Measurements from ENCODE around the gene CACNA2D3.

Gene CACNA2D3

DNA sequence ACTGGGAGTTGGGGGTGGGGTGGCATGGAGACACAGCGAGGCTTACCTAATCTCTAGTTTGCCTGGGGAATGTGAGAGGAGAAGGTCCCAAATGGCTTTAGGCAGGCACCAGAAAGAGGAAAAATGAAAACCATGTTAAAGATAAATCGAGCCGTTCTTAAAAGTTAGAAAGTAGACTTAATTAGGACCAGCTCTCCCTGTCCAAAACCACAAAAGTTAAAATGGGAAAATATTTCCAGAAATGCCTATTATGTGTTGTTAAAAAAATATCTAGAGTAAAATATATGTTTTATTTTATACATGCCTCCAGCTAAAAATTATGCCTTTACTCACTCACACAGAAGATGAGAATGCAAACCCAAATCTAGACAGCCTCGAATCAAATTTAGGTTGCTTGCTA is 755.4 kb downstream of the CACNA2D3 start:
- Histone ChIP-seq H3K36me3 (ENCODE audit: insufficient read depth, low read length) (no peaks in the 10 kb centered on the region), H2AFZ (ENCODE audit: low read depth, low read length) (no peak overlapping the region), H3K4me1 (ENCODE audit: insufficient read depth, low read length) (no peaks in the 10 kb centered on the region), H3K9me3 (ENCODE audit: low read length) (no peaks in the 10 kb centered on the region), H3K4me3 (ENCODE audit: low read length) (no peak overlapping the region), H3K27me3 (ENCODE audit: insufficient read depth, low read length) (no peaks in the 10 kb centered on the region)

- Histone ChIP-seq H2AFZ (ENCODE audit: low read depth, low read length) (no peak overlapping the region), H3K9me3 (ENCODE audit: low read length) (no peaks in the 10 kb centered on the region), H3K4me1 (ENCODE audit: insufficient read depth, low read length) (no peaks in the 10 kb centered on the region), H3K36me3 (ENCODE audit: insufficient read depth, low read length) (no peaks in the 10 kb centered on the region), H3K4me3 (ENCODE audit: low read length) (no peak overlapping the region), H3K27me3 (ENCODE audit: insufficient read depth, low read length) (no peaks in the 10 kb centered on the region)
These were observed 755.8 kb downstream of the CACNA2D3 start for GRCh38 chr3:54878145-54878544.

DNA sequence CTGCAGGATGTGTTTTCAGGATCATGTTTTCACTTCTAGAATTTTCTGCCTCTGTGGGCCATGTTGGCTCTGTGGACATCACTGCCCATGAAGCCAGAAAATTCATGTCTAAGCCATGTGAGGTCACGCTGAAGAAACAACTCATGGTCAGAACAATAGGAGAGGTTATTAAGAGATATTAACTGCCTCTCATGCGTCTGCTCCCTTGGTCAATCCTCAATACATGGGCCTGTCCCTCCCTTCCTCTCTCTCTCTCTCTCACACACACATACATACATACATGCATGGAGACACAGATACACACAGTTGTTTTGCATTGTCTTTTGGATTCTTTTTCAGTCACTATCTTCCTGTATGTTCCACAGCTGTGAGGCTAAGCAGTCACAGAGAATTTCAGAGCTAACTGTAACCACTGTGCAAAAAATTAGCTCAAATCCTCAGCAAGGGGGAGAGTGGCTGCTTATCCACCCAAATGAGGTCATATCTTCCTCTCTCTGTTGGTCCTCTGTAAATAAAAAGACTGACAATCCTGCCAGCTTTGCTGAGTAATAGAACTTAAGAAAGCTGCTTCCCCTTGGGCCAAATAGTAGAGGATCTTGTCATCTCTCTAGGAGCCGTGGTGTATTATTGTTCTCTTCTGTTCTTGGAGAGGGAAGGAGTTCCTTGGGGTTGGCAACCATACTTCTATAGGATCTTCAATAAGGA is 759.9 kb downstream of the CACNA2D3 start:
- H3K9me3 ChIP-seq (ENCODE audit: low read length): no peaks in the 10 kb centered on the region
- no peaks in the 10 kb centered on the region for H3K36me3 ChIP-seq (ENCODE audit: insufficient read depth, low read length)
- no peaks in the 10 kb centered on the region for H3K27me3 ChIP-seq (ENCODE audit: insufficient read depth, low read length)
- no peak overlapping the region for H2AFZ ChIP-seq (ENCODE audit: low read depth, low read length)
- H3K4me1 ChIP-seq (ENCODE audit: insufficient read depth, low read length): no peaks in the 10 kb centered on the region
- H3K4me3 ChIP-seq (ENCODE audit: low read length): no peak overlapping the region

DNA sequence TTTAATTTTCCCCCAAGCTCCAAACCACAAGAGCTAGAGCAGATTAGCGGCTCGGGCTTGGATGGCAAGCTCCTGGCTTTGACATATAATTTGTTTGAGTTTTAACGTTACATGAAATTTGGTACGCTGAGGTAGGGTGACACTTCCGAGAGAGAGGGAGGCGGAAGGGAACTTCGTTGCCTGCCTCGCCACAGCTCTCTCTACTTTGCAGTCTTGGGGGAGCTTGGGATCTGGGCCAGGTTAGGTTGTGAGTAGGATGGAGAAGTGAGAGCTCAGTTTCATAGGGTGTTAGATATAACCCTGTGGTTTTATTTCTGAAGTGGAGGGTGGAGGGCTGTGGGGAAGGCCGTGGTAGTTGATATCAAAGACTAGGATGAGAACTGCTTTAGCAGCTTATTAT is 765.8 kb downstream of the CACNA2D3 start:
- Histone ChIP-seq H3K27me3 (ENCODE audit: insufficient read depth, low read length) (no peaks in the 10 kb centered on the region), H3K4me1 (ENCODE audit: insufficient read depth, low read length) (peaks cover 8% of the 10 kb centered on the region), H3K36me3 (ENCODE audit: insufficient read depth, low read length) (no peaks in the 10 kb centered on the region), H3K9me3 (ENCODE audit: low read length) (no peaks in the 10 kb centered on the region), H3K4me3 (ENCODE audit: low read length) (no peak overlapping the region), H2AFZ (ENCODE audit: low read depth, low read length) (no peak overlapping the region)

DNA sequence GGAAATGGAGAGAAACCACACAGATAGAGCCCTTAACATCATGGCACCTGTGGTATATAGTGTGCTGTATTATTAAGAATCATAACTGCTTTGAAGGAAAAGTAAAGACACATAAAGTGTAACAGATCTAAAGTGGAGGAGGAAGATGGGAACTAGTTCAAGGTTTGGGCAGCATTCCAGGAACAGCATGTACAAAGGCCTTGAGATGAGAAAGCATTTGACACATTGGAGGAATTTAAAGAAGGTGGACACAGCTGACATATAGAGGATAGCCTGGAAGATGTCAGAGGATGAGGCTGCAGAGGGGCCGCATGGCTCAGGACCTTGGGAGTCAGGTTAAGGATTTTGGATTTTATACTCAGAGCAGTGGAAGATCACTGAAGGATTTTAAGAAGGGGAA is 766.5 kb downstream of the CACNA2D3 start:
- Histone ChIP-seq H3K4me1 (ENCODE audit: insufficient read depth, low read length) (peaks cover 8% of the 10 kb centered on the region), H3K36me3 (ENCODE audit: insufficient read depth, low read length) (no peaks in the 10 kb centered on the region), H2AFZ (ENCODE audit: low read depth, low read length) (no peak overlapping the region), H3K9me3 (ENCODE audit: low read length) (no peaks in the 10 kb centered on the region), H3K27me3 (ENCODE audit: insufficient read depth, low read length) (no peaks in the 10 kb centered on the region), H3K4me3 (ENCODE audit: low read length) (no peak overlapping the region)

DNA sequence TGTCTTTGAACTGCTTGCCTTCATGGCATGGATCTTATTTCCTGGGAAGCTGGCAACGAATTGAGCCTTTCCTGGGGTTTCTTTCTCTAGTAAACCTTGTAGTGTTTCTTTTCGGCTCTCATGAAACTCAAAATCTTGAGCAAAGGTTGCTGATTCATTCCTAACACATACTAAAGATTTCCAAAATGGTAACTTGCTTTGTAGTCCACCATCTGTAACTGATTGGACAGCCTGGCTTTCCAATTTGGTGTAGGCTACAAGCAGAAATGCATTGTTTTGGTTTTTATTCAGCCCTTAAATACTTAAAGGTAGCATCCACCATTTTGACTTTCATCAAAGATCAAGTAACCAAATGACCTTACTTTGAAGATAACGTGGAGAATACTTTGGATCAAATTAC is 767.4 kb downstream of the CACNA2D3 start:
- Histone ChIP-seq H3K9me3 (ENCODE audit: low read length) (no peaks in the 10 kb centered on the region), H3K4me1 (ENCODE audit: insufficient read depth, low read length) (peaks cover 8% of the 10 kb centered on the region), H3K27me3 (ENCODE audit: insufficient read depth, low read length) (no peaks in the 10 kb centered on the region), H2AFZ (ENCODE audit: low read depth, low read length) (no peak overlapping the region), H3K36me3 (ENCODE audit: insufficient read depth, low read length) (no peaks in the 10 kb centered on the region), H3K4me3 (ENCODE audit: low read length) (no peak overlapping the region)

- H3K9me3 ChIP-seq (ENCODE audit: low read length): no peaks in the 10 kb centered on the region
- H3K27me3 ChIP-seq (ENCODE audit: insufficient read depth, low read length): no peaks in the 10 kb centered on the region
- no peak overlapping the region for H3K4me3 ChIP-seq (ENCODE audit: low read length)
- H3K4me1 ChIP-seq (ENCODE audit: insufficient read depth, low read length): peaks cover 8% of the 10 kb centered on the region
- no peak overlapping the region for H2AFZ ChIP-seq (ENCODE audit: low read depth, low read length)
- H3K36me3 ChIP-seq (ENCODE audit: insufficient read depth, low read length): no peaks in the 10 kb centered on the region
These were observed 769.2 kb downstream of the CACNA2D3 start for GRCh38 chr3:54891540-54891897.

GRCh38 chr3:54892168-54892567 is 769.8 kb downstream of the CACNA2D3 start:
- H3K36me3 ChIP-seq (ENCODE audit: insufficient read depth, low read length): no peaks in the 10 kb centered on the region
- no peaks in the 10 kb centered on the region for H3K27me3 ChIP-seq (ENCODE audit: insufficient read depth, low read length)

GRCh38 chr3:54895613-54896012 is 773.3 kb downstream of the CACNA2D3 start:
- H3K36me3 ChIP-seq (ENCODE audit: insufficient read depth, low read length): no peaks in the 10 kb centered on the region
- H3K9me3 ChIP-seq (ENCODE audit: low read length): no peaks in the 10 kb centered on the region
- no peaks in the 10 kb centered on the region for H3K27me3 ChIP-seq (ENCODE audit: insufficient read depth, low read length)
- H2AFZ ChIP-seq (ENCODE audit: low read depth, low read length): no peak overlapping the region
- H3K4me3 ChIP-seq (ENCODE audit: low read length): no peak overlapping the region
- peaks cover 8% of the 10 kb centered on the region for H3K4me1 ChIP-seq (ENCODE audit: insufficient read depth, low read length)

More at GRCh38 chr3:54892168-54892567, 769.8 kb downstream of the CACNA2D3 start:
- H3K4me3 ChIP-seq (ENCODE audit: low read length): no peak overlapping the region
- H2AFZ ChIP-seq (ENCODE audit: low read depth, low read length): no peak overlapping the region
- H3K4me1 ChIP-seq (ENCODE audit: insufficient read depth, low read length): peaks cover 8% of the 10 kb centered on the region
- H3K9me3 ChIP-seq (ENCODE audit: low read length): no peaks in the 10 kb centered on the region

GRCh38 chr3:54897028-54897711 is 774.8 kb downstream of the CACNA2D3 start:
- Histone ChIP-seq H2AFZ (ENCODE audit: low read depth, low read length) (no peak overlapping the region), H3K4me3 (ENCODE audit: low read length) (no peak overlapping the region), H3K36me3 (ENCODE audit: insufficient read depth, low read length) (no peaks in the 10 kb centered on the region)

DNA sequence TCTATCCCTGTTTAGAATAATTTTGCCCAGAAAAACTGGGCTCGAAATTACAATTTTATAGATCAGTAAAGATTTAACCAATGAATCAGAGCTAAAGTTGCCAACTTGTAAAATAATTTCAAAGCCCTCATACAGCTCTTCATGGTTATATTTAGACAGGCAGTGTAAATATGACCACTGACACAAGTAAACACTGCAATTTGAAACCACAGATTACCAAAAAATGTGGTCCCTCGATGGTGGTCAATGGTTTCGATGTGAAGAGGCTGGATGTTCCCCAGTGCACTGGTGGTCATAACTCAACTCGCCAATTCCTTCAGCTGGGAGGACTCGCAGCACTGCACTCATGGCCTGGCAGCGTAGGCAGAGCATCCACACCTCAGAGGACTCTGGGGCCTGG is 776.9 kb downstream of the CACNA2D3 start:
- Histone ChIP-seq H3K27me3 (ENCODE audit: insufficient read depth, low read length) (no peaks in the 10 kb centered on the region), H3K9me3 (ENCODE audit: low read length) (no peaks in the 10 kb centered on the region), H3K4me3 (ENCODE audit: low read length) (no peak overlapping the region), H2AFZ (ENCODE audit: low read depth, low read length) (no peak overlapping the region), H3K36me3 (ENCODE audit: insufficient read depth, low read length) (no peaks in the 10 kb centered on the region), H3K4me1 (ENCODE audit: insufficient read depth, low read length) (no peaks in the 10 kb centered on the region)

More at GRCh38 chr3:54897028-54897711, 774.8 kb downstream of the CACNA2D3 start:
- Histone ChIP-seq H3K9me3 (ENCODE audit: low read length) (no peaks in the 10 kb centered on the region), H3K27me3 (ENCODE audit: insufficient read depth, low read length) (no peaks in the 10 kb centered on the region), H3K4me1 (ENCODE audit: insufficient read depth, low read length) (no peaks in the 10 kb centered on the region)

DNA sequence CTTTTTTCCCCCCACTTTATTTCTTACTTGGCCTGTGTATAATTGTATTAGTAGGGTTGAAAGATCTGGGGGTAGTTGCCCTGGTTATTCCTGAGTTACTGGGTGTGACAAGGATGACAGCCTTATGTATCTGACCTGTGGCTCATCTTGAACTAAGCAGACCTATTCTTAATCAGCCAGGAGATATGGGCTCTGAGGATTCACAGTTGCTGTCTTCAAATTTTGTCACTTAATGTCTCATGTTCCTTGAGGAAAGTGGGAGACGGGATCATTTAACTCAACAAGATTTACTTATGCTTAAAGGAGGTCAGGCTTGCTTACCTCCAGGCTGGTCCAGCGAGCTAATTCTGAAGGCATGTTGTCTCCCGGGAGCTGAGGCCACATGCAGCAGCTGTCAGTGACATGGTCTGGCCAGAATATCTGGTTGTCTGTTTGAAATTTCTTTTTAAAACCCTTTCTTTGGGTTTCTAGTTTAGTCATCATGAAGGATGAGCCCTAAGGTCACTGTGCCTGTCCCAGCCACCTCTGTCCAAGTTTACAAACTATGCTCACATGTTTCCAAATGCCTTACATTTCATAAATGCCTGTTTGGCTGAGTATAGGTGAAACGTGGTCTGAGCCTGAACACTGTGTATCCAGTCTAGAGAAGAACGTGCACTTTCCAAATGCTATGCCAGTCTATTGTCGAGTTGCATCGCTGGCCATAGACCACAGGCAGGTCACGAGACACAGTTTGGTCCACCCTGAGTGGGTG is 778.7 kb downstream of the CACNA2D3 start:
- Histone ChIP-seq H3K4me3 (ENCODE audit: low read length) (no peak overlapping the region), H2AFZ (ENCODE audit: low read depth, low read length) (no peak overlapping the region), H3K9me3 (ENCODE audit: low read length) (no peaks in the 10 kb centered on the region)

DNA sequence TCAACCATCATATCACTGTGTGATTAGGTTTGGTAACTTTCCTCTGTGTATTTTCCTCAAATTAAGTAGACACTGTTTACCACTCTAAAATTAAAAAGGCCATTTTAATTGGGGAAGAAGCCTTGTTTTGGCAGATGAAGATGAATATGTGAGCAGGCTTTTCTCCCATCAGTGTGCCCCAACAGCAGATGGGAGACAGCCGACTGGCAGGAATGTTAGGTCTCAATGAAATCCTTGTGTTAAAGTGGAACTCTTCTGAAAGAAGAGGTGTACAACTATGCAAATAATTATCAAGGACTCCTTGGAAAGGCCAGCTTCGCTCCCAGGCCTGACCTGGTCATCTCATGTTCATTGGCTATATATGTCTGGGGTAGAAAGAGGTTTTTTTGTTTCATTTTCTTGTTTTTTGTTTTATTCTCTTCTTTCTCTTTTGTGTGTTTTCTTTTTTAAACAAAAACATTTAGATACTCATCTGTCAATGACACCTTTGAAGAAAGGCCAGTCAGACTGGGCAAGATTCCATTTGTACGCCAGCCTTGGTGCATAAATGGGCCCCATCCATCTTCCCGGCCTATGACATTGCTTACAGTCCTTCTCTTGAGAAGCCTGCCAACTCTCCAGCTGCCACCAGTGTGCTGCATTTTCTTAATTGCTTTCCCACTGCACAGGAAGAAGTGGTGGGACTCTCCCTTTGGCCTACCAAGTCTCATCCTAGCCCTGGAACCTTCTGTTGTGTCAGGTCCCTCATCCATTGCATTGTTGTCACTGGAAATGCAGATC is 779.7 kb downstream of the CACNA2D3 start:
- Histone ChIP-seq H3K27me3 (ENCODE audit: insufficient read depth, low read length) (no peaks in the 10 kb centered on the region), H2AFZ (ENCODE audit: low read depth, low read length) (no peak overlapping the region), H3K9me3 (ENCODE audit: low read length) (no peaks in the 10 kb centered on the region), H3K4me1 (ENCODE audit: insufficient read depth, low read length) (no peaks in the 10 kb centered on the region), H3K4me3 (ENCODE audit: low read length) (no peak overlapping the region), H3K36me3 (ENCODE audit: insufficient read depth, low read length) (no peaks in the 10 kb centered on the region)

More for the DNA sequence above, 778.7 kb downstream of the CACNA2D3 start:
- H3K27me3 ChIP-seq (ENCODE audit: insufficient read depth, low read length): no peaks in the 10 kb centered on the region
- no peaks in the 10 kb centered on the region for H3K36me3 ChIP-seq (ENCODE audit: insufficient read depth, low read length)
- H3K4me1 ChIP-seq (ENCODE audit: insufficient read depth, low read length): no peaks in the 10 kb centered on the region
